HepG2 (cell line): ENCODE data around the gene SEMA4B. TPM values are rescaled to one million over a fixed set of nuclear protein-coding genes. Genes with fewer than 3 reads are reported as not detected.

Source experiments
- CREB1 ChIP-seq, 2 experiments: fragments of 450-650 bp in 1 of 2; IDR thresholded peaks; 2 replicates each; pipeline ENCODE4 v1.6.1; 2016 to 2017; ENCODE audit warnings: control low read depth in 1 of 2, mild to moderate bottlenecking in 1 of 2, missing compliant biosample characterization in 1 of 2, missing genetic modification characterization in 1 of 2
- FOXO1 ChIP-seq: sonication (generic); formaldehyde crosslinking; IDR thresholded peaks from 2 replicates; pipeline ENCODE4 v1.4.0; 2020; ENCODE audit warnings: missing genetic modification reagents
- HNRNPK ChIP-seq: fragments of 200-400 bp; formaldehyde crosslinking; IDR thresholded peaks from 2 replicates; pipeline ENCODE4 v1.6.1; 2018; ENCODE audit warnings: low read length, low read depth, moderate library complexity, mild to moderate bottlenecking; ENCODE audit not compliant: poor library complexity, severe bottlenecking
- MAFG ChIP-seq: sonication (generic); formaldehyde crosslinking; IDR thresholded peaks from 2 replicates; pipeline ENCODE4 v1.5.1; 2020; ENCODE audit warnings: mild to moderate bottlenecking, missing genetic modification reagents
- MTA3 ChIP-seq: sonication (generic); formaldehyde crosslinking; IDR thresholded peaks from 2 replicates; pipeline ENCODE4 v1.4.0; 2020; ENCODE audit warnings: missing genetic modification reagents
- NFATC3 ChIP-seq: sonication (generic); formaldehyde crosslinking; IDR thresholded peaks from 2 replicates; pipeline ENCODE4 v1.5.1; 2020; ENCODE audit warnings: mild to moderate bottlenecking, missing genetic modification reagents
- SP4 ChIP-seq: sonication (generic); formaldehyde crosslinking; IDR thresholded peaks from 2 replicates; pipeline ENCODE4 v1.8.1; 2023; ENCODE audit warnings: mild to moderate bottlenecking, missing genetic modification reagents
- TBX3 ChIP-seq: fragments of 450-650 bp; IDR thresholded peaks from 2 replicates; pipeline ENCODE4 v1.6.1; 2017; ENCODE audit warnings: antibody characterized with exemption, mild to moderate bottlenecking, inconsistent platforms, borderline replicate concordance
- ZFP90 ChIP-seq: sonication (generic); formaldehyde crosslinking; IDR thresholded peaks from 2 replicates; pipeline ENCODE4 v1.8.0; 2022; ENCODE audit warnings: missing genetic modification reagents, mild to moderate bottlenecking, inconsistent platforms, borderline replicate concordance
- ZNF234 ChIP-seq: sonication (generic); formaldehyde crosslinking; conservative IDR thresholded peaks from 2 replicates; pipeline ENCODE4 v1.5.1; 2020; ENCODE audit warnings: mild to moderate bottlenecking, missing genetic modification reagents
- ZNF510 ChIP-seq: sonication (generic); formaldehyde crosslinking; IDR thresholded peaks from 2 replicates; pipeline ENCODE4 v1.4.0; 2020; ENCODE audit warnings: low read depth, mild to moderate bottlenecking, missing genetic modification reagents
- ZNF546 ChIP-seq: sonication (generic); formaldehyde crosslinking; conservative IDR thresholded peaks from 2 replicates; pipeline ENCODE4 v1.8.1; 2023; ENCODE audit warnings: mild to moderate bottlenecking, missing genetic modification reagents
- ZNF547 ChIP-seq: sonication (generic); formaldehyde crosslinking; IDR thresholded peaks from 2 replicates; pipeline ENCODE4 v1.5.1; 2020; ENCODE audit warnings: mild to moderate bottlenecking, missing genetic modification reagents
- polyA plus RNA-seq, 8 experiments: library from polyadenylated mRNA; depleted of rRNA in 3 of 8; stranded (reverse) in 7 of 8; unstranded in 1 of 8; fragments of >200 nt; fragmentation: Illumina TruSeq in 4 of 8; extraction: Trizol in 4 of 8; gene quantifications; 2 replicates each; pipeline versions ENCODE4 v1.2.1 to v1.2.3, GENCODE V29; 2011 to 2016; ENCODE audit warnings: low read depth in 4 of 8, missing spikeins in 1 of 8, mixed read lengths in 1 of 8; ENCODE audit not compliant: insufficient read depth in 1 of 8
- total RNA-seq, 5 experiments: library from RNA; depleted of rRNA; stranded (reverse); fragments of >200 nt; fragmentation: Illumina TruSeq; extraction: Trizol; gene quantifications; 2 replicates each; pipeline ENCODE4 v1.2.3, GENCODE V29; 2016; ENCODE audit warnings: low read depth in 1 of 5
- TF ChIP-seq, protein P1 (sequence below): sonication (generic); formaldehyde crosslinking; IDR thresholded peaks from 2 replicates; pipeline ENCODE4 v1.4.0; 2020; ENCODE audit warnings: missing genetic modification reagents; ENCODE audit errors: not compliant biosample characterization
- TF ChIP-seq, protein P2 (sequence below): sonication (generic); formaldehyde crosslinking; conservative IDR thresholded peaks from 2 replicates; pipeline ENCODE4 v1.8.0; 2022; ENCODE audit warnings: low read depth, missing genetic modification reagents
- TF ChIP-seq, protein P3 (sequence below): IDR thresholded peaks from 2 replicates; pipeline ENCODE4 v1.6.1; 2018; ENCODE audit warnings: missing genetic modification reagents, mild to moderate bottlenecking, missing compliant biosample characterization
- TF ChIP-seq, protein P4 (sequence below): conservative IDR thresholded peaks from 2 replicates; pipeline ENCODE4 v1.6.1; 2018; ENCODE audit warnings: missing genetic modification reagents
- TF ChIP-seq, protein P5 (sequence below): IDR thresholded peaks from 2 replicates; pipeline ENCODE4 v1.6.1; 2016; ENCODE audit warnings: low read depth, control low read depth
- TF ChIP-seq, protein P6 (sequence below): sonication (generic); formaldehyde crosslinking; IDR thresholded peaks from 2 replicates; pipeline ENCODE4 v1.4.0; 2020; ENCODE audit warnings: low read depth, mild to moderate bottlenecking, missing genetic modification reagents

SEMA4B gene
- total and polyA plus RNA-seq, 2 of the 13 experiments (the other 11 are each of a cell fraction or from before 2014, with no cell fraction given): 2.1 to 17.0 TPM

DNA sequence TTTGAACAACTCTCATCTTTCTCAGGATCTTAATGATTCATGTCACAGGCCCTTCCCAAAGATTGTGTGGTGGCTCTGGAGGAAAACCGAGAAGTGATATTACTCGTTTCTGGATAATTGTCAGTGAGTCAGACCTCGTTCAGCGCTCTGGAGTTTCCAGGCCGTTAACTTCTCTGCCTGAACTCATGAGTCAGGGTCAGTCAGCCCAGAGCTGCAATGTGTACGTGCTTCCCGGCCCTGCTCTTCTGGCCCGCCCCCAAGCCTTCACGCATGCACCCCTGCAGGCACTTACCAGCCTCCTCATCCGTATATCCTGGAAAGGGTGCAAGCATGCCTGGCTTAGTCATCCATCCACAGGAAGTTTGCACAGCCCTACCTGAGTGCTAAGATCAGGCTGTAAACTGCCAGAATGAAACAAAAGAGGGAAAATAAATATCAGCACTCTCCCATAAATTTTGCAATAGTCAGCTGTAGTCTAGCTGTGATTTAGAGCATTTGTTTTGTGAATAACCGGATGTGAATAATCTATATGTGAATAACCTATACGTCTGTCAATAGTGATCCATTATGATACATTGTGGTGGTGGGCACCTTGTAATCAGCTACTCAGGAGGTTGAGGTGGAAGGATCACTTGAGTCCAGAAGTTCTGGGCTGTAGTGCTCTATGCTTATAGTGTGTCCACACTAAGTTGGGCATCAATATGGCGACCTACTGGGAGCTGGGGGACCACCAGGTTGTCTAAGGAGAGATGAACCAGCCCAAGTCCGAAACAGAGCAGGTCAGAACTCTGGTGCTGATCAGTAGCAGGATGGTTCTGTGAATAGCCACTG, 35.3 kb upstream of the SEMA4B start (continued):
- TF ChIP-seq, protein P1, sequence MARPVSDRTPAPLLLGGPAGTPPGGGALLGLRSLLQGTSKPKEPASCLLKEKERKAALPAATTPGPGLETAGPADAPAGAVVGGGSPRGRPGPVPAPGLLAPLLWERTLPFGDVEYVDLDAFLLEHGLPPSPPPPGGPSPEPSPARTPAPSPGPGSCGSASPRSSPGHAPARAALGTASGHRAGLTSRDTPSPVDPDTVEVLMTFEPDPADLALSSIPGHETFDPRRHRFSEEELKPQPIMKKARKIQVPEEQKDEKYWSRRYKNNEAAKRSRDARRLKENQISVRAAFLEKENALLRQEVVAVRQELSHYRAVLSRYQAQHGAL (CRISPR knock-in tag): no peak
- TF ChIP-seq ZFP90 (CRISPR knock-in tag) (no peak), ZNF234 (CRISPR knock-in tag) (no peak), FOXO1 (CRISPR knock-in tag) (peak; percentile 52; the same call in 1 of the 2 replicates), SP4 (CRISPR knock-in tag) (peak; percentile 67), MTA3 (CRISPR knock-in tag) (no peak), CREB1 (IDR thresholded peaks at IDR 0.05) (0 out of 2 replicates have a peak, but pooled peaks have one; percentile 11), CREB1 (CRISPR knock-in tag; IDR thresholded peaks at IDR 0.05) (peak; percentile 73), NFATC3 (CRISPR knock-in tag) (no peak), ZNF546 (CRISPR knock-in tag) (no peak), MAFG (no peak), TBX3 (no peak), ZNF547 (CRISPR knock-in tag) (peak; percentile 46; the same call in 1 of the 2 replicates), ZNF510 (no peak), HNRNPK (no peak)
- TF ChIP-seq, protein P2, sequence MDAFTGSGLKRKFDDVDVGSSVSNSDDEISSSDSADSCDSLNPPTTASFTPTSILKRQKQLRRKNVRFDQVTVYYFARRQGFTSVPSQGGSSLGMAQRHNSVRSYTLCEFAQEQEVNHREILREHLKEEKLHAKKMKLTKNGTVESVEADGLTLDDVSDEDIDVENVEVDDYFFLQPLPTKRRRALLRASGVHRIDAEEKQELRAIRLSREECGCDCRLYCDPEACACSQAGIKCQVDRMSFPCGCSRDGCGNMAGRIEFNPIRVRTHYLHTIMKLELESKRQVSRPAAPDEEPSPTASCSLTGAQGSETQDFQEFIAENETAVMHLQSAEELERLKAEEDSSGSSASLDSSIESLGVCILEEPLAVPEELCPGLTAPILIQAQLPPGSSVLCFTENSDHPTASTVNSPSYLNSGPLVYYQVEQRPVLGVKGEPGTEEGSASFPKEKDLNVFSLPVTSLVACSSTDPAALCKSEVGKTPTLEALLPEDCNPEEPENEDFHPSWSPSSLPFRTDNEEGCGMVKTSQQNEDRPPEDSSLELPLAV (CRISPR knock-in tag): no peak
- TF ChIP-seq, protein P3, sequence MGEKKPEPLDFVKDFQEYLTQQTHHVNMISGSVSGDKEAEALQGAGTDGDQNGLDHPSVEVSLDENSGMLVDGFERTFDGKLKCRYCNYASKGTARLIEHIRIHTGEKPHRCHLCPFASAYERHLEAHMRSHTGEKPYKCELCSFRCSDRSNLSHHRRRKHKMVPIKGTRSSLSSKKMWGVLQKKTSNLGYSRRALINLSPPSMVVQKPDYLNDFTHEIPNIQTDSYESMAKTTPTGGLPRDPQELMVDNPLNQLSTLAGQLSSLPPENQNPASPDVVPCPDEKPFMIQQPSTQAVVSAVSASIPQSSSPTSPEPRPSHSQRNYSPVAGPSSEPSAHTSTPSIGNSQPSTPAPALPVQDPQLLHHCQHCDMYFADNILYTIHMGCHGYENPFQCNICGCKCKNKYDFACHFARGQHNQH: peak; percentile 83; the same call in 1 of the 2 replicates
- TF ChIP-seq, protein P4, sequence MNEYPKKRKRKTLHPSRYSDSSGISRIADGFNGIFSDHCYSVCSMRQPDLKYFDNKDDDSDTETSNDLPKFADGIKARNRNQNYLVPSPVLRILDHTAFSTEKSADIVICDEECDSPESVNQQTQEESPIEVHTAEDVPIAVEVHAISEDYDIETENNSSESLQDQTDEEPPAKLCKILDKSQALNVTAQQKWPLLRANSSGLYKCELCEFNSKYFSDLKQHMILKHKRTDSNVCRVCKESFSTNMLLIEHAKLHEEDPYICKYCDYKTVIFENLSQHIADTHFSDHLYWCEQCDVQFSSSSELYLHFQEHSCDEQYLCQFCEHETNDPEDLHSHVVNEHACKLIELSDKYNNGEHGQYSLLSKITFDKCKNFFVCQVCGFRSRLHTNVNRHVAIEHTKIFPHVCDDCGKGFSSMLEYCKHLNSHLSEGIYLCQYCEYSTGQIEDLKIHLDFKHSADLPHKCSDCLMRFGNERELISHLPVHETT: peak; percentile 47; the same call in 1 of the 2 replicates
- TF ChIP-seq, protein P5, sequence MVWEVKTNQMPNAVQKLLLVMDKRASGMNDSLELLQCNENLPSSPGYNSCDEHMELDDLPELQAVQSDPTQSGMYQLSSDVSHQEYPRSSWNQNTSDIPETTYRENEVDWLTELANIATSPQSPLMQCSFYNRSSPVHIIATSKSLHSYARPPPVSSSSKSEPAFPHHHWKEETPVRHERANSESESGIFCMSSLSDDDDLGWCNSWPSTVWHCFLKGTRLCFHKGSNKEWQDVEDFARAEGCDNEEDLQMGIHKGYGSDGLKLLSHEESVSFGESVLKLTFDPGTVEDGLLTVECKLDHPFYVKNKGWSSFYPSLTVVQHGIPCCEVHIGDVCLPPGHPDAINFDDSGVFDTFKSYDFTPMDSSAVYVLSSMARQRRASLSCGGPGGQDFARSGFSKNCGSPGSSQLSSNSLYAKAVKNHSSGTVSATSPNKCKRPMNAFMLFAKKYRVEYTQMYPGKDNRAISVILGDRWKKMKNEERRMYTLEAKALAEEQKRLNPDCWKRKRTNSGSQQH (CRISPR knock-in tag): peak; percentile 86; the same call in 1 of the 2 replicates
- TF ChIP-seq, protein P6, sequence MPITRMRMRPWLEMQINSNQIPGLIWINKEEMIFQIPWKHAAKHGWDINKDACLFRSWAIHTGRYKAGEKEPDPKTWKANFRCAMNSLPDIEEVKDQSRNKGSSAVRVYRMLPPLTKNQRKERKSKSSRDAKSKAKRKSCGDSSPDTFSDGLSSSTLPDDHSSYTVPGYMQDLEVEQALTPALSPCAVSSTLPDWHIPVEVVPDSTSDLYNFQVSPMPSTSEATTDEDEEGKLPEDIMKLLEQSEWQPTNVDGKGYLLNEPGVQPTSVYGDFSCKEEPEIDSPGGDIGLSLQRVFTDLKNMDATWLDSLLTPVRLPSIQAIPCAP (CRISPR knock-in tag): no peak
